Esophagus squamous epithelium (tissue), 4 donors: ENCODE results near the gene LHCGR.

Source experiments
- POLR2A ChIP-seq, 4 donors: fragments of 450-650 bp; IDR thresholded peaks; one replicate each; pipeline ENCODE4 v1.6.1; 2017; ENCODE audit warnings: antibody characterized with exemption in 4 of 4, mild to moderate bottlenecking in 4 of 4, moderate library complexity in 3 of 4
- TF ChIP-seq, protein P1 (sequence below), 6 experiments: fragments of 450-650 bp in 4 of 6; fragments of 200-600 bp in 2 of 6; sonication (generic) in 2 of 6; IDR thresholded peaks; one replicate each; pipeline ENCODE4 v1.5.1; 2016 to 2019; ENCODE audit warnings: antibody characterized with exemption in 6 of 6, mild to moderate bottlenecking in 4 of 6, moderate library complexity in 4 of 6

DNA sequence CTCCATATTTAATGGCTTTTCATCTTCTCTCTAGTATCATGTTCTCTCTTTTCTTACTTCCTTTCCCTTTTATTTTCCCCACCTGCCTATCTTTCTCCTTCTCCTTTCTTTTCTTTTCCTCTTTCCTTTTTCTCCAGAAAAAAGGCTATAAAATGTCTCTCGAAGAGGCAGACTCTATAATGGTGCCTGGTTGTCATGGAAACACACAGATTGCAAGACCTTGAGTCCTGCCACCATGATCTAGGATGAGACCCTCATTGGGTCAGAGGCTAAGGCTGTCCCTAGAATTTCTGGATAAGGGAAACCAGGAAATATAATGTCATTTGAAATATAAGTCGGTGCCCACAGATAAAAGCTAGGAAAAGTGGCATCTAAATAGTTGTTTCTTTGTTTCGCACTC lies 36.5 kb upstream of the LHCGR start:
- TF ChIP-seq, protein P1, sequence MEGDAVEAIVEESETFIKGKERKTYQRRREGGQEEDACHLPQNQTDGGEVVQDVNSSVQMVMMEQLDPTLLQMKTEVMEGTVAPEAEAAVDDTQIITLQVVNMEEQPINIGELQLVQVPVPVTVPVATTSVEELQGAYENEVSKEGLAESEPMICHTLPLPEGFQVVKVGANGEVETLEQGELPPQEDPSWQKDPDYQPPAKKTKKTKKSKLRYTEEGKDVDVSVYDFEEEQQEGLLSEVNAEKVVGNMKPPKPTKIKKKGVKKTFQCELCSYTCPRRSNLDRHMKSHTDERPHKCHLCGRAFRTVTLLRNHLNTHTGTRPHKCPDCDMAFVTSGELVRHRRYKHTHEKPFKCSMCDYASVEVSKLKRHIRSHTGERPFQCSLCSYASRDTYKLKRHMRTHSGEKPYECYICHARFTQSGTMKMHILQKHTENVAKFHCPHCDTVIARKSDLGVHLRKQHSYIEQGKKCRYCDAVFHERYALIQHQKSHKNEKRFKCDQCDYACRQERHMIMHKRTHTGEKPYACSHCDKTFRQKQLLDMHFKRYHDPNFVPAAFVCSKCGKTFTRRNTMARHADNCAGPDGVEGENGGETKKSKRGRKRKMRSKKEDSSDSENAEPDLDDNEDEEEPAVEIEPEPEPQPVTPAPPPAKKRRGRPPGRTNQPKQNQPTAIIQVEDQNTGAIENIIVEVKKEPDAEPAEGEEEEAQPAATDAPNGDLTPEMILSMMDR (IDR thresholded peaks at IDR 0.05) = no peak
- no peak for TF ChIP-seq POLR2A (IDR thresholded peaks at IDR 0.05)
